ENCODE data around the gene ATP9A. TPM values are rescaled to one million over a fixed set of nuclear protein-coding genes. Genes with fewer than 3 reads are reported as not detected.

The ATP9A gene
- total RNA-seq, 1 donor from 2014 or later, result 23.1 TPM

DNA sequence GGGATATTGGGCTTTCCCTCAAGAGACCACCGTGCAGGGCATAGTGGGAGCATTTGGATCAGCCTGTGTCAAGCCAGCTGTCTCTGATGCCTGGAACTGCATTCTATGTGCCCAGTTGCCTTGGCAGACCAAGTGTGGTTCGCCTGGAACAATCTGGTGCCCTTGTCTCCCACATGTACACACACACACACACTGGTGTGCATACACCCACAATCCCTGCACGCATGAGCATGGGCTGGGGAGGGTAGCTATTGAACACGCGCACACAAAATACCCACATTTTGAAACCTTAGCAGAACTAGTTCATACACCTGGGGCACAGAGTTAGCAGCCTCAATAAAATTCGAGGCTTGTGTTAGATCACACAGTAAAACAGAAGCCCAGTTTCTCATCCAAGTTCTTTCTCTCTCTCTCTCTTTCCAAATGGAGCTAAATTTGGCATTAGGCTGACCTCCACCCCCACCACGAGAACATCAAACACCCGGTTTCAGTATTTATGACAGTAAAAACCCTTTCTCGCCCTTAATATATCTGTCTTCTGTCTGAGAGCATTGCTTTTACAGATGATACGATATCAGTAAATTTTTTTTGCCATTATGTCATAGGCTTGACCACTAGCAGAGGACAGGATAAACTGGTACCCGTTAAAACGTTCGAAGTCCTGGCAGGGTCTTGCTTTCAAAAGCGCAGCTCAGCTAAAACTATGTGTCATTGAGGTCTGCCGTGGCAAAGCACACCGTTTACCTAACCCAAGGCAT lies 207.5 kb downstream of the ATP9A start:
- no peak for ATAC-seq
- no peak overlapping the region for H3K4me3 ChIP-seq

DNA sequence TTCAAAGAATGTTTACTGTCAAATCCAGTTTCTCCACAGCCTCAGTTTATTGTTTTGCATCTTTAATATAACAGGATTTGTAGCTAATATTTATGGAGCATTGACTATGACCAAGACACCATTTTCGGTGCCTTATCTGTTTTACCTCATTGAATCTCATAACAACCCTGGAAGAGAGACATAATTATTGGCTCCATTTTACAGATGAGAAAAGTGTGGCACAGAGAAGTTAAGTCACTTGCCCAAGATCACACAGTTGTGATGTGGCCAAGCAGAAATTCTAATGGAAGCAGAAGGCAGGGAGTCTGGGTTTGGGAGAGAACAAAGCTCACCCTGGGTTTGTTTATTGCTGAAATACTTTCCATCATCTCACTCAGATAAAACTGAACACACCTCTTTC lies 208.1 kb downstream of the ATP9A start:
- Histone ChIP-seq H3K9me3 (no peaks in the 10 kb centered on the region), H3K4me1 (peaks cover 34% of the 10 kb centered on the region), H3K4me3 (no peak overlapping the region), H3K27ac (no peak overlapping the region), H3K36me3 (no peaks in the 10 kb centered on the region), H3K27me3 (ENCODE audit: low read depth) (peaks cover 47% of the 10 kb centered on the region)
- no peak for DNase-seq
- no peak for ATAC-seq
- intact Hi-C loops (cut with DNase I), result no loop called here
- TF ChIP-seq, protein P1, sequence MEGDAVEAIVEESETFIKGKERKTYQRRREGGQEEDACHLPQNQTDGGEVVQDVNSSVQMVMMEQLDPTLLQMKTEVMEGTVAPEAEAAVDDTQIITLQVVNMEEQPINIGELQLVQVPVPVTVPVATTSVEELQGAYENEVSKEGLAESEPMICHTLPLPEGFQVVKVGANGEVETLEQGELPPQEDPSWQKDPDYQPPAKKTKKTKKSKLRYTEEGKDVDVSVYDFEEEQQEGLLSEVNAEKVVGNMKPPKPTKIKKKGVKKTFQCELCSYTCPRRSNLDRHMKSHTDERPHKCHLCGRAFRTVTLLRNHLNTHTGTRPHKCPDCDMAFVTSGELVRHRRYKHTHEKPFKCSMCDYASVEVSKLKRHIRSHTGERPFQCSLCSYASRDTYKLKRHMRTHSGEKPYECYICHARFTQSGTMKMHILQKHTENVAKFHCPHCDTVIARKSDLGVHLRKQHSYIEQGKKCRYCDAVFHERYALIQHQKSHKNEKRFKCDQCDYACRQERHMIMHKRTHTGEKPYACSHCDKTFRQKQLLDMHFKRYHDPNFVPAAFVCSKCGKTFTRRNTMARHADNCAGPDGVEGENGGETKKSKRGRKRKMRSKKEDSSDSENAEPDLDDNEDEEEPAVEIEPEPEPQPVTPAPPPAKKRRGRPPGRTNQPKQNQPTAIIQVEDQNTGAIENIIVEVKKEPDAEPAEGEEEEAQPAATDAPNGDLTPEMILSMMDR (IDR thresholded peaks at IDR 0.05), result no peak

More for the DNA sequence above, 207.5 kb downstream of the ATP9A start:
- H3K9me3 ChIP-seq, result no peaks in the 10 kb centered on the region
- H3K36me3 ChIP-seq, result no peaks in the 10 kb centered on the region
- peaks cover 34% of the 10 kb centered on the region for H3K4me1 ChIP-seq
- no peak for DNase-seq
- H3K27ac ChIP-seq, result no peak overlapping the region
- intact Hi-C loops (cut with DNase I), result no loop called here
- TF ChIP-seq, protein P1 (IDR thresholded peaks at IDR 0.05), result no peak
- H3K27me3 ChIP-seq (ENCODE audit: low read depth), result peaks cover 51% of the 10 kb centered on the region

DNA sequence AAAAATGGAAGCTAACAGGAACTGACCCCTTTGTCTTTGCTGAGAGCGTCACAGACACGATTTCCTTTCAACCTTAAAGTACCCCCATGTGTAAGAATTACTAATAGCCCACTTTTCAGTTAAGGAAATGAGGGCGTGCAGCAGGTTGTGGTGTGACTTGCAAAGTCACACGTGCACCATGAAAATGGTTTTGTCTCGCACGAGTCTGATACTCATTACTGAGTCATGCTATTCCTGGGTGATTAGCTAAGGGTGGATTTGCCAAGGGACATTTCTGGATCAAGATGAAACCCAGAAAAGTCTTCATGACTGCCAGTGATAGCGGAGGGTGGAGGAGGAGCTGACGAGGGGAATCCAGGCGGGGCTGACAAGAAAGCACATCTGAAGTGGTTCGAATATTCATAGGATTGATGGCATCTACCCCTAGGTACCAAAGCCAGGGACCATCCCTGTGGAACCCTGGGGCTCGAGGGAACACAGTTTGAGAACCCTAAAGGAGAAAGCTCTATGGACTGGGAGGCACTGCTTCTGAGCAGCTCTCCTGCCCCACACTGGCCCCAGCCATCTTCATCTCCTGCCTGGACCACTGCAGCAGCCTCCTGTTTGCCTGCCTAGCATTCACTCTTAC lies 213.5 kb downstream of the ATP9A start:
- H3K4me1 ChIP-seq, result no peaks in the 10 kb centered on the region
- TF ChIP-seq, protein P1 (IDR thresholded peaks at IDR 0.05), result no peak
- ATAC-seq, result no peak
- H3K4me3 ChIP-seq, result no peak overlapping the region
- no peaks in the 10 kb centered on the region for H3K9me3 ChIP-seq
- H3K27me3 ChIP-seq (ENCODE audit: low read depth), result peaks cover 4% of the 10 kb centered on the region
- H3K27ac ChIP-seq, result no peak overlapping the region
- no peak for DNase-seq
- H3K36me3 ChIP-seq, result no peaks in the 10 kb centered on the region
- intact Hi-C loops (cut with DNase I), result no loop called here

DNA sequence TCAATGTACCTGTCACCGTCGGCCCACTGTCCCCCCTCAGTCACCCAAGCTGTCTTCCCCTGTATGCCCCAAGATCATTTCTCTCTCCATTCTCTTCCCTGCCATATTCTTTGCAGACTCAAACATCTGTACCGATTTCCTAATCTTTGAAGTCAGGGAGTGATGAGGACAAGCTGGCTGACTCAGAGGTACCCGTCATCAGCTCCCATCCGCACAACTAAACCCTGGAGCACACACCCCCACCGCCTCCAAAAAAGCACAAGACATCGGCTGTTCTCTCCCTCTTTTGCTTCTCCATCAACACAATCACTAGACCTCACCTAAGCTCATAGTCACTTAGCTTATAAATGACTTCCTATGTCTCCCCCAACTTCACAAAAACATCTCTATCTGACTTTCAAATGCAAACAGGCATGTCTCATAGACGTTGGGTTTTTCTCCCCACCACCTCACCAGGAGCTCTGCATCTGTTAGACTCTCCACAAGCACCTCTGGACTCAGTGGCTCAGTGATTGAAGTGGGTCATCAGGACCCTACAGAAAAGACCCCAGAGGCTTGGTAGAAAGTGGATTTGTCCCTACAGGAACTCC lies 214.2 kb downstream of the ATP9A start:
- H3K9me3 ChIP-seq, result no peaks in the 10 kb centered on the region
- no peak for ATAC-seq
- H3K36me3 ChIP-seq, result no peaks in the 10 kb centered on the region
- H3K4me1 ChIP-seq, result no peaks in the 10 kb centered on the region
- H3K27me3 ChIP-seq (ENCODE audit: low read depth), result no peaks in the 10 kb centered on the region
- no peak overlapping the region for H3K27ac ChIP-seq
- no peak for DNase-seq
- intact Hi-C loops (cut with DNase I), result no loop called here
- TF ChIP-seq, protein P1 (IDR thresholded peaks at IDR 0.05), result no peak
- no peak overlapping the region for H3K4me3 ChIP-seq

DNA sequence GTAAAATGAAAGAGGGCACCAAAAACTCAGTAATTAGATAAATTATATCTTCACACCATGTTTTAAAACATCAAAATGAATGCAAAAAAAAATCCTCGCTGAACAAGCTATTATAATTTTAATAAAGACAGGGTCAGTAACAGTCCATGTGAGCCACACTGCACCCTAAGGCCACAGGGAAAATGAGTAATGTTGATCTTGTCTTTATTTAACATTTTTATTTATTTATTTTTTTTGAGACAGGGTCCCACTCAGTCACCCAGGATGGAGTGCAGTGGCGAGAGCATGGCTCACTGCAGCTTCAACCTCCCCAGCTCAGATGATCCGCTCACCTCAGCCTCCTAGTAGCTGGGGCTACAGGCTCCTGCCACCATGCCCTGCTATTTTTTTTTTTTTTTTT lies 217.0 kb downstream of the ATP9A start:
- ATAC-seq (no peak), DNase-seq (no peak)
- Histone ChIP-seq H3K4me3 (no peak overlapping the region), H3K9me3 (no peaks in the 10 kb centered on the region), H3K36me3 (no peaks in the 10 kb centered on the region), H3K4me1 (no peaks in the 10 kb centered on the region), H3K27me3 (ENCODE audit: low read depth) (no peaks in the 10 kb centered on the region), H3K27ac (no peak overlapping the region)
- intact Hi-C loops (cut with DNase I), result no loop called here
- TF ChIP-seq, protein P1 (IDR thresholded peaks at IDR 0.05), result no peak

Measured in lower lobe of right lung (tissue), 2 donors.